Esophagus squamous epithelium (tissue), 4 donors: ENCODE results near the gene FAM78A.

Experiments used
- POLR2A ChIP-seq, 4 donors: fragments of 450-650 bp; IDR thresholded peaks; one replicate each; pipeline ENCODE4 v1.6.1; 2017; ENCODE audit warnings: antibody characterized with exemption in 4 of 4, mild to moderate bottlenecking in 4 of 4, moderate library complexity in 3 of 4
- TF ChIP-seq, protein P1 (sequence below), 6 experiments: fragments of 450-650 bp in 4 of 6; fragments of 200-600 bp in 2 of 6; sonication (generic) in 2 of 6; IDR thresholded peaks; one replicate each; pipeline ENCODE4 v1.5.1; 2016 to 2019; ENCODE audit warnings: antibody characterized with exemption in 6 of 6, mild to moderate bottlenecking in 4 of 6, moderate library complexity in 4 of 6

DNA sequence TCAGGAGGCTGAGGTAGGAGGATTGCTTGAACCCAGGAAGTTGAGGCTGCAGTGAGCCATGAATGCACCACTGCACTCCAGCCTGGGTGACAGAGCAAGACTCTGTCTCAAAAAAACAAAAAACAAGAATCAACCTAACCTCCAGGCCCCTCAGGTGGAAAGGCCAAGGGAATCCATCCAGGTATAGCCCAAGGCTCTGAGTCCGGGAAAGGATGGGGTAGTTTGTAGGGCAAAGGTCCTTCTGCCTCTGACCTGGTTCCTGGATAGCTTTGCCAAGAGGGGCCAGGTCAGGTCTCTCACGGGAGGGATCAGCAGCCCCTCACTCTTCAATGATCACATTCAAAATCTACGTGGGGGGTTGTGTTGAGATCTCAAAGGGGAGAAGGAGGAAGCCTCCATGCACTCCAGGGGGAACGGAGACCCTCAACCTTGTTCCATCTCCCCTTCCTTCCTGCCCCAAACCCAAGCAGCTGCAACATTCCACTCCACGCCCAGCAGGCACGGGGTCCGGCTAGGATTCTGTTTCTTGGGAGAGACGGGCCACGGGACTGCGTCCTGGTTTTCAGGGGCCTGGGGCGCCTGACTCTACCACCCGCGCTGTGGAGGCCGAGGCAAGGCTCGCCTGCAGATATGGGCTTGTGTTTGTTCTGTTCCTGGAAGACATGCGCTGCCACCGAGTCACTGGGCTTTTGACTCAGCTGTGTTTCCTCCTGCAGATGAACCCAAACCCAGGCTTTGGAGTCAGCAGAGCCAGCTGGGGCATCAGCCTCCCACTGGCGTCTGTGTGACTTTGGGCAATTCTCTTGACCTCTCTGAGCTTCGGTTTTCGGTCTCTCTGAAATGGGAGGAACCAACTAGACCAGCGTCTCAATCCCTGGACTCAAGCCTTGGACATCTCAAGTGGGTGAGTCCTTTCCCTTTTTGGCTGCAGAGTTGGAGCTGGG, 48.7 kb upstream of the FAM78A start:
- TF ChIP-seq, protein P1, sequence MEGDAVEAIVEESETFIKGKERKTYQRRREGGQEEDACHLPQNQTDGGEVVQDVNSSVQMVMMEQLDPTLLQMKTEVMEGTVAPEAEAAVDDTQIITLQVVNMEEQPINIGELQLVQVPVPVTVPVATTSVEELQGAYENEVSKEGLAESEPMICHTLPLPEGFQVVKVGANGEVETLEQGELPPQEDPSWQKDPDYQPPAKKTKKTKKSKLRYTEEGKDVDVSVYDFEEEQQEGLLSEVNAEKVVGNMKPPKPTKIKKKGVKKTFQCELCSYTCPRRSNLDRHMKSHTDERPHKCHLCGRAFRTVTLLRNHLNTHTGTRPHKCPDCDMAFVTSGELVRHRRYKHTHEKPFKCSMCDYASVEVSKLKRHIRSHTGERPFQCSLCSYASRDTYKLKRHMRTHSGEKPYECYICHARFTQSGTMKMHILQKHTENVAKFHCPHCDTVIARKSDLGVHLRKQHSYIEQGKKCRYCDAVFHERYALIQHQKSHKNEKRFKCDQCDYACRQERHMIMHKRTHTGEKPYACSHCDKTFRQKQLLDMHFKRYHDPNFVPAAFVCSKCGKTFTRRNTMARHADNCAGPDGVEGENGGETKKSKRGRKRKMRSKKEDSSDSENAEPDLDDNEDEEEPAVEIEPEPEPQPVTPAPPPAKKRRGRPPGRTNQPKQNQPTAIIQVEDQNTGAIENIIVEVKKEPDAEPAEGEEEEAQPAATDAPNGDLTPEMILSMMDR (IDR thresholded peaks at IDR 0.05): no peak
- no peak for TF ChIP-seq POLR2A (IDR thresholded peaks at IDR 0.05)
